B cell (primary cell): ENCODE results near the gene LRRIQ4. TPM values are rescaled to one million over a fixed set of nuclear protein-coding genes. Genes with fewer than 3 reads are reported as not detected.
A peak's percentile ranks its signal among the peaks of the same experiment; 100 is the strongest.

Experiments
- ATAC-seq: fragments of 200-7000 bp; cut with Tn5 transposase; one replicate; pipeline ENCODE4 v1.10.0; 2021; ENCODE audit warnings: low read depth, mild to moderate bottlenecking, moderate number of reproducible peaks, moderate library complexity
- CTCF ChIA-PET: fragments of 350-600 bp; sonication (Branson Sonifier 250); formaldehyde crosslinking; loops from one replicate; lab custom pipeline; 2021; ENCODE audit warnings: antibody characterized with exemption, inconsistent platforms; lab: Charles Lee
- POLR2A ChIA-PET: fragments of 350-600 bp; sonication (Branson Sonifier 250); formaldehyde crosslinking; loops from one replicate; lab custom pipeline; 2021; ENCODE audit warnings: antibody characterized with exemption; lab: Charles Lee
- DNase-seq: peaks from one replicate; pipeline ENCODE4 v3.0.0; 2013
- H2AFZ ChIP-seq: 2 replicates; pipeline ENCODE4 v1.6.1; 2012; ENCODE audit warnings: mild to moderate bottlenecking, low read depth, low read length; ENCODE audit not compliant: insufficient read depth, poor library complexity, severe bottlenecking
- H3K27ac ChIP-seq, 2 donors: 1 replicate in 1 of 2; 2 replicates in 1 of 2; pipeline ENCODE4 v1.5.1; 2012 to 2013; ENCODE audit warnings: low read length in 2 of 2, mild to moderate bottlenecking in 2 of 2, moderate library complexity in 1 of 2
- H3K27me3 ChIP-seq, 4 experiments: fragments of 200-600 bp in 1 of 4; sonication (generic) in 1 of 4; replicated peaks in 1 of 4; 1 replicate in 2 of 4; 2 replicates in 2 of 4; pipeline versions ENCODE4 v1.6.1 to v1.7.0; 2013 to 2016; ENCODE audit warnings: low read length in 3 of 4, mild to moderate bottlenecking in 2 of 4, mixed read lengths in 1 of 4, moderate library complexity in 1 of 4; ENCODE audit not compliant: insufficient read depth in 4 of 4, control insufficient read depth in 3 of 4; ENCODE audit errors: control extremely low read depth in 1 of 4
- H3K36me3 ChIP-seq, 2 experiments: replicated peaks in 1 of 2; 1 replicate in 1 of 2; 2 replicates in 1 of 2; pipeline versions ENCODE4 v1.6.1 to v1.7.1; 2013; ENCODE audit warnings: low read length in 1 of 2; ENCODE audit not compliant: insufficient read depth in 2 of 2, control insufficient read depth in 1 of 2; ENCODE audit errors: control extremely low read depth in 1 of 2, extremely low read depth in 1 of 2
- H3K4me1 ChIP-seq, 2 donors: fragments of 200-600 bp in 1 of 2; sonication (generic) in 1 of 2; 1 replicate in 1 of 2; 2 replicates in 1 of 2; pipeline versions ENCODE4 v1.5.1 to v1.6.1; 2013 to 2017; ENCODE audit warnings: low read length in 2 of 2; ENCODE audit not compliant: control insufficient read depth in 2 of 2, insufficient read depth in 2 of 2
- H3K4me2 ChIP-seq: replicated peaks from 2 replicates; pipeline ENCODE3; 2012; ENCODE audit warnings: mild to moderate bottlenecking, low read depth, low read length; ENCODE audit not compliant: poor library complexity, severe bottlenecking
- H3K4me3 ChIP-seq, 5 experiments: fragments of 200-600 bp in 1 of 5; sonication (generic) in 1 of 5; 1 replicate in 3 of 5; 2 replicates in 2 of 5; pipeline versions ENCODE4 v1.5.1 to v1.7.0; 2011 to 2016; ENCODE audit warnings: low read length in 4 of 5, mild to moderate bottlenecking in 4 of 5, low read depth in 2 of 5, control low read depth in 1 of 5, moderate library complexity in 1 of 5; ENCODE audit not compliant: insufficient read depth in 1 of 5; ENCODE audit errors: control extremely low read depth in 1 of 5, extremely low read depth in 1 of 5
- H3K79me2 ChIP-seq: fragments of 200-600 bp; sonication (generic); one replicate; pipeline ENCODE4 v1.6.0; 2016; ENCODE audit warnings: low read length; ENCODE audit not compliant: control insufficient read depth, insufficient read depth
- H3K9ac ChIP-seq: fragments of 200-600 bp; sonication (generic); 2 replicates; pipeline ENCODE4 v1.6.1; 2017; ENCODE audit warnings: mild to moderate bottlenecking, low read length, moderate library complexity
- H3K9me3 ChIP-seq, 3 donors: one replicate each; pipeline versions ENCODE4 v1.6.1 to v1.7.1; 2013; ENCODE audit warnings: low read length in 2 of 3; ENCODE audit not compliant: control insufficient read depth in 2 of 3, insufficient read depth in 1 of 3; ENCODE audit errors: control extremely low read depth in 1 of 3
- H4K20me1 ChIP-seq: 2 replicates; pipeline ENCODE4 v1.6.0; 2012; ENCODE audit warnings: mild to moderate bottlenecking, low read length; ENCODE audit not compliant: insufficient read depth, control insufficient read depth, poor library complexity, severe bottlenecking
- H3K27ac Mint-ChIP-seq: one replicate; pipeline ENCODE4 v1.8.0; 2021; ENCODE audit warnings: mixed read lengths
- H3K27me3 Mint-ChIP-seq: one replicate; pipeline ENCODE4 v1.8.0; 2021; ENCODE audit warnings: mixed read lengths
- H3K4me1 Mint-ChIP-seq: one replicate; pipeline ENCODE4 v1.8.0; 2021; ENCODE audit warnings: mixed read lengths
- H3K4me3 Mint-ChIP-seq: one replicate; pipeline ENCODE4 v1.8.0; 2021; ENCODE audit warnings: mixed read lengths
- H3K9me3 Mint-ChIP-seq: one replicate; pipeline ENCODE4 v1.8.0; 2022; ENCODE audit warnings: mixed read lengths; ENCODE audit not compliant: insufficient read depth
- EZH2 ChIP-seq: IDR thresholded peaks from 2 replicates; pipeline ENCODE4 v1.6.1; 2012; ENCODE audit warnings: borderline replicate concordance, low read depth, mild to moderate bottlenecking, moderate library complexity, low read length; ENCODE audit not compliant: insufficient read depth, poor library complexity, severe bottlenecking
- WGBS: methylation state at CpG from one replicate; pipeline ENCODE4 v1.1.5; 2013; ENCODE audit warnings: missing lambda C conversion rate; ENCODE audit not compliant: insufficient coverage; 5-methylcytosine and 5-hydroxymethylcytosine counted together
- intact Hi-C: fragments of 100-400 bp; cut with micrococcal nuclease; formaldehyde crosslinking; loops from one replicate; pipeline ENCODE4 v1.10.0; 2022
- polyA plus RNA-seq: library from polyadenylated mRNA; depleted of rRNA; stranded (reverse); fragments of >200 nt; gene quantifications from 2 replicates; pipeline ENCODE4 v1.2.3, GENCODE V29; 2012
- total RNA-seq, 2 donors: library from RNA; stranded (reverse); fragments of 120-200 nt in 1 of 2; gene quantifications; 1 replicate in 1 of 2; 2 replicates in 1 of 2; pipeline versions ENCODE4 v1.2.3 to v1.2.4, GENCODE V29; 2013 to 2022
- TF ChIP-seq, protein P1 (sequence below): fragments of 200-600 bp; IDR thresholded peaks from one replicate; pipeline ENCODE4 v1.8.0; 2022; ENCODE audit warnings: antibody characterized with exemption, mild to moderate bottlenecking

The LRRIQ4 gene
- total and polyA plus RNA-seq, 2 donors (not counting 1 experiment from before 2014, with no cell fraction given) = 0.04 to 0.71 TPM

DNA sequence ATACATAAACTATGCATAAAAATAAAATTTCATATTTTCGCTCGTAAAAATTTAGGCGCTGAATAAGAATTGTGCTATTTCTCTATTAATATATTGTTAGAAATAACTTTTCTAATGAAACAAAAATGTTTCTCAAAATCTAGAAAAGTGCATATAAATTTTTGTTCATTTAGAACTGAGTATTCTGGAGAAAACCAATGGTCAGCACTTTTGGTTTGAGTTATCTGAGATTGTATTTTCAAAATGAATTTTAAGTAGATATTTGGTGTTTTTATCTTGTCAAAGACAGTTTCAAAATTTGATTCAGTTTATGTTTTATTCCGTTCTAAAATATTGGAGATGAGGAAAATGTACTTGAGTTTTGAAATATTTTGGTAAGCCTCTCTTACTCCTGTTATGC, 25.6 kb upstream of the LRRIQ4 start:
- no peaks in the 10 kb centered on the region for H3K27me3 ChIP-seq
- H4K20me1 ChIP-seq = no peaks in the 10 kb centered on the region
- H3K9me3 Mint-ChIP-seq = no peaks in the 10 kb centered on the region
- no CpG with 5 or more reads among the region's 4 CpGs for WGBS
- no peak overlapping the region for H3K4me2 ChIP-seq
- H3K36me3 ChIP-seq = peaks cover 4 to 33% of the 10 kb centered on the region in 2 experiments
- ChIA-PET POLR2A (no interaction called here), CTCF (no interaction called here)
- no peak overlapping the region for H3K27ac ChIP-seq
- H3K27me3 Mint-ChIP-seq = no peaks in the 10 kb centered on the region
- no peak overlapping the region for H2AFZ ChIP-seq
- peaks cover 2% of the 10 kb centered on the region for H3K4me1 Mint-ChIP-seq
- H3K27ac Mint-ChIP-seq = no peak overlapping the region
- H3K79me2 ChIP-seq = no peaks in the 10 kb centered on the region
- ATAC-seq (no peak), DNase-seq (no peak)
- H3K4me1 ChIP-seq = no peaks in the 10 kb centered on the region
- no peak overlapping the region for H3K9ac ChIP-seq
- no peak for TF ChIP-seq EZH2
- TF ChIP-seq, protein P1, sequence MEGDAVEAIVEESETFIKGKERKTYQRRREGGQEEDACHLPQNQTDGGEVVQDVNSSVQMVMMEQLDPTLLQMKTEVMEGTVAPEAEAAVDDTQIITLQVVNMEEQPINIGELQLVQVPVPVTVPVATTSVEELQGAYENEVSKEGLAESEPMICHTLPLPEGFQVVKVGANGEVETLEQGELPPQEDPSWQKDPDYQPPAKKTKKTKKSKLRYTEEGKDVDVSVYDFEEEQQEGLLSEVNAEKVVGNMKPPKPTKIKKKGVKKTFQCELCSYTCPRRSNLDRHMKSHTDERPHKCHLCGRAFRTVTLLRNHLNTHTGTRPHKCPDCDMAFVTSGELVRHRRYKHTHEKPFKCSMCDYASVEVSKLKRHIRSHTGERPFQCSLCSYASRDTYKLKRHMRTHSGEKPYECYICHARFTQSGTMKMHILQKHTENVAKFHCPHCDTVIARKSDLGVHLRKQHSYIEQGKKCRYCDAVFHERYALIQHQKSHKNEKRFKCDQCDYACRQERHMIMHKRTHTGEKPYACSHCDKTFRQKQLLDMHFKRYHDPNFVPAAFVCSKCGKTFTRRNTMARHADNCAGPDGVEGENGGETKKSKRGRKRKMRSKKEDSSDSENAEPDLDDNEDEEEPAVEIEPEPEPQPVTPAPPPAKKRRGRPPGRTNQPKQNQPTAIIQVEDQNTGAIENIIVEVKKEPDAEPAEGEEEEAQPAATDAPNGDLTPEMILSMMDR = no peak
- H3K4me3 ChIP-seq = no peak overlapping the region
- intact Hi-C loops = no loop called here
- no peak overlapping the region for H3K4me3 Mint-ChIP-seq
- no peaks in the 10 kb centered on the region for H3K9me3 ChIP-seq

DNA sequence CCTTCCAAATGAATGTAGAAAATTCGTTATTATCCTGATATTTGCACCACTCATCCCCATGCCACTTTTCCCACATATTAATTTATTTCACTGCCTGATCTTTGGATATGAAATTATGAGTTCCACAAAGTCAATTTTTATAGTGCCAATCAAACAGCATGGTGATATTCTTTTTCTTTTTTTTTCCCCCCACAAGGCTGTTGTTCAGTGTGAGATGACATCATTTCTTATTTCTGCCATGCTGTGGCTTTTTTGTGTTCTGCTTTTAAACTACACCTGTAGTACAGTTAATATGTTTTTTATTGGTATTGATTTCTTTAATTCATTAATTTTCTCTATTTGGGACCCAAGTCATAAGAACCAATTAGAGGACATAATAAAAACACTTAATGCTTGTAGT, 24.9 kb upstream of the LRRIQ4 start:
- POLR2A ChIA-PET = no interaction called here
- TF ChIP-seq, protein P1 = no peak
- no peak for TF ChIP-seq EZH2
- H3K4me1 Mint-ChIP-seq = peaks cover 2% of the 10 kb centered on the region

More for the DNA sequence above, 24.9 kb upstream of the LRRIQ4 start:
- no peak overlapping the region for H3K4me2 ChIP-seq
- Mint-ChIP-seq H3K27ac (peak overlapping the region; percentile 57), H3K4me3 (no peak overlapping the region), H3K9me3 (no peaks in the 10 kb centered on the region), H3K27me3 (no peaks in the 10 kb centered on the region)
- no peaks in the 10 kb centered on the region for H3K4me1 ChIP-seq
- no CpG with 5 or more reads among the region's 1 CpG for WGBS
- H3K36me3 ChIP-seq = peaks cover 4 to 28% of the 10 kb centered on the region in 2 experiments
- H3K27ac ChIP-seq = peak overlapping the region in 1 of 2 donors; percentile 28
- H3K9me3 ChIP-seq = no peaks in the 10 kb centered on the region
- DNase-seq = no peak
- no peaks in the 10 kb centered on the region for H3K79me2 ChIP-seq
- no peaks in the 10 kb centered on the region for H3K27me3 ChIP-seq
- H2AFZ ChIP-seq = no peak overlapping the region
- no peak for ATAC-seq
- H3K4me3 ChIP-seq = no peak overlapping the region
- CTCF ChIA-PET = no interaction called here
- H4K20me1 ChIP-seq = no peaks in the 10 kb centered on the region
- no peak overlapping the region for H3K9ac ChIP-seq
- intact Hi-C loops = no loop called here
